AG09309 (cell line): ENCODE data around the gene AOC3.

Experiments
- DNase-seq: peaks from one replicate; pipeline ENCODE4 v3.0.0-alpha.2; 2010; ENCODE audit warnings: low read depth
- H3K4me3 ChIP-seq: 2 replicates; pipeline ENCODE4 v1.5.1; 2011; ENCODE audit warnings: mild to moderate bottlenecking, low read depth, low read length, moderate library complexity; ENCODE audit not compliant: control insufficient read depth
- TF ChIP-seq, protein P1 (sequence below): IDR thresholded peaks from 2 replicates; pipeline ENCODE4 v1.5.1; 2011; ENCODE audit warnings: mild to moderate bottlenecking, low read depth, low read length, inconsistent platforms; ENCODE audit not compliant: insufficient read depth, control insufficient read depth; ENCODE audit errors: missing control alignments

Gene AOC3

GRCh38 chr17:42814633-42815399 lies 36.2 kb upstream of the AOC3 start:
- peak; percentile 46 for DNase-seq
- no peak overlapping the region for H3K4me3 ChIP-seq
- TF ChIP-seq, protein P1, sequence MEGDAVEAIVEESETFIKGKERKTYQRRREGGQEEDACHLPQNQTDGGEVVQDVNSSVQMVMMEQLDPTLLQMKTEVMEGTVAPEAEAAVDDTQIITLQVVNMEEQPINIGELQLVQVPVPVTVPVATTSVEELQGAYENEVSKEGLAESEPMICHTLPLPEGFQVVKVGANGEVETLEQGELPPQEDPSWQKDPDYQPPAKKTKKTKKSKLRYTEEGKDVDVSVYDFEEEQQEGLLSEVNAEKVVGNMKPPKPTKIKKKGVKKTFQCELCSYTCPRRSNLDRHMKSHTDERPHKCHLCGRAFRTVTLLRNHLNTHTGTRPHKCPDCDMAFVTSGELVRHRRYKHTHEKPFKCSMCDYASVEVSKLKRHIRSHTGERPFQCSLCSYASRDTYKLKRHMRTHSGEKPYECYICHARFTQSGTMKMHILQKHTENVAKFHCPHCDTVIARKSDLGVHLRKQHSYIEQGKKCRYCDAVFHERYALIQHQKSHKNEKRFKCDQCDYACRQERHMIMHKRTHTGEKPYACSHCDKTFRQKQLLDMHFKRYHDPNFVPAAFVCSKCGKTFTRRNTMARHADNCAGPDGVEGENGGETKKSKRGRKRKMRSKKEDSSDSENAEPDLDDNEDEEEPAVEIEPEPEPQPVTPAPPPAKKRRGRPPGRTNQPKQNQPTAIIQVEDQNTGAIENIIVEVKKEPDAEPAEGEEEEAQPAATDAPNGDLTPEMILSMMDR, result no peak

DNA sequence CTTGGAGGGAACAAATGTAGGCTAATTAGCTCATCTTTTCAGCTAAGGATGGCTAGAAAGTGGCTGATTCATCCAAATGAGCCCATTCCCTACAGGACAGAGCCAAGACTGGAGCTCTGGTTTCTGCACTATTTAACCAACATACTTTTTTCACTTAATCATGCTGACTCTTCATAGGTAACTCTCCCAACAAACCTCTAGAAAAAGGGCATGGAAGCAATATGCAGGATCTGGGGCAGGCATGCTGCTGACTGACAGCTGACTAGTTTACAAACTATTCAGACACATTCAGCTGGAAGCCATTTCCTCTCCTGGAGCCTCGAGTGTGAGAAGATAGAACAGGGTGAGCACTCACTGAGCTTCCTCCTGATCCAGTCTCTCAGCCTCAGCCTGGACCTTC lies 33.1 kb upstream of the AOC3 start:
- no peak for DNase-seq
- TF ChIP-seq, protein P1, result no peak
- no peak overlapping the region for H3K4me3 ChIP-seq

DNA sequence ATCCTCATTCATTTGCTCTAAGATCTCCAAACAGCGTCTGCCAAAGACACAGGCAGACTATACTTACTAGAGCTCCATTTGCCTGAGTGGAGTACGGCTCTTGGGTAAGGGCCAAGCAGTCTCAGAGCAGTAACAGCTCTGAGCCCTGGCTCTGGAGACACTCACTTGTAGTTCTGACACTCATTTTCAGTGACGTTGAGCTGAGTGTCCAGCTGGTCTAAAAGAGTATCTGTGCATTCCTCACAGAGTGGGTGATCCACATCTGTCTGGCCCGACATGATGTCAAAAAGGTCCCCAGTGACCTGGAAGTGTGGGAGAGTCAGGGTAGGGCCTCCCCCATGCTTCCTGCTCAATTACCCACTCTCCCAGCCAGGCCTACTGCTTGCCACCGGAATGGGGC lies 32.6 kb upstream of the AOC3 start:
- TF ChIP-seq, protein P1, result no peak
- no peak overlapping the region for H3K4me3 ChIP-seq
- DNase-seq, result no peak

DNA sequence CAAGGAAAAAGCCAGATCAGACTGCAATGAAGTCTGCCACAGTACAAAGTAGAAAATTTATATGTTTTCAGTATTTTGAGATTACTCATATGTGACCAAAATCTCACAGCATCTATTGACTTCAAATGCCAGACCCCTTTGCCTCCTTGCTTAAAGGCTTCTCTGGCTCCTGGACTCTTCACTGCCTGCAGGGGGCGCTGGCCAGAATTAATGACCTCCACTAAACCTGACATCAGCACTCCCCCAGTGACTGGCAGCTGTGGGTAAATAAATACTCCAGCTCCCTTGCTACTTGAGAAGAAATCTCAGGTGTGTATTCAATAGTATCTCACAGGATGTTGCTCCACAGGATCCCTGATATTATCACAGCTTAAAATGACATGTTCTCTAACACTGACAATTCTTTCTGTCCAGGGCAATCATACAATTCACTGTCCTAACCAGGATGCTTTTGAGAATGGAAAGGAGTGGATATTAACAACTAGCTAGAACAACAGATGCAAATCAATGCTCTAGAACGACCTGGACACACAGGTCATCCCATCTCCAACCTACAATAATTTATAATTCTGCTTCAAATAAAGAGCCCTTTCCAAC lies 31.0 kb upstream of the AOC3 start:
- TF ChIP-seq, protein P1, result peak; percentile 77
- no peak for DNase-seq
- H3K4me3 ChIP-seq, result no peak overlapping the region

DNA sequence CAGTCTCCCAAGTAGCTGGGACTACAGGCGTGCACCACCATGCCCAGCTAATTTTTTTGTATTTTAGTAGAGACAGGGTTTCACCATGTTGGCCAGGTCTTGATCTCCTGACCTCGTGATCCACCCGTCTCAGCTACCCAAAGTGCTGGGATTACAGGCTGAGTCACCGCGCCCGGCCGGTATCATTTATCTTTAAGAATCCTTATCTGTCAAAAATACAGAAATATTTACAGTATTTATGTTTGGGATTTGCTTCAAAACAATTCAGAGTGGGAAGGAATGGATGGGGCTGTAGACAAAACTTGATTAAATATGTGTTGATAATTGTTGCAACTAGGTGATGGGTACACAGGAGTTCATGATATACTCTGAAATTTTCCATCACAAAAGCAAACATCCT lies 29.8 kb upstream of the AOC3 start:
- H3K4me3 ChIP-seq, result no peak overlapping the region

DNA sequence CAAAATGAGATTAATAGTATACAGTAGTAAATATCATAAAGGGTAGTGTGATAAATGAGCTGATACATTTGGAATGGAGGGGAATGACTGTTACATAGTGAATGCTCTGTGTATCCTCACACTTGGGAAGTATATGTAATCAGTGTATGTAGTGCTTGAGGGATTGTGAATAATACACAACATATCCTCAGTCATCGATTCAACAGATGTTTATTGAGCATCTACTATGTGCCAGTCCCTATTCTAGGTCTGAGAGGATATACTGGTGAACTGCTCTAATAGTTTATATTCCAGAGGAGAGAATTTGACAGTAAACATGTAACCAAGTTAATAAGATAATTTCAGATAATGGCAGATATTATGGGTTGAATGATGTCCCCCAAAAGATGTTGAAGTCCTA lies 23.5 kb upstream of the AOC3 start:
- no peak for DNase-seq
- TF ChIP-seq, protein P1, result no peak
- H3K4me3 ChIP-seq, result no peak overlapping the region

More for the DNA sequence above, 29.8 kb upstream of the AOC3 start:
- TF ChIP-seq, protein P1, result no peak
- DNase-seq, result no peak
